ENCODE results near the gene SPR. TPM values are rescaled to one million over a fixed set of nuclear protein-coding genes. Genes with fewer than 3 reads are reported as not detected.

SPR gene
- total and polyA plus RNA-seq, 2 of the 13 experiments (the other 11 are each of a cell fraction or from before 2014, with no cell fraction given): 34.0 to 96.0 TPM

DNA sequence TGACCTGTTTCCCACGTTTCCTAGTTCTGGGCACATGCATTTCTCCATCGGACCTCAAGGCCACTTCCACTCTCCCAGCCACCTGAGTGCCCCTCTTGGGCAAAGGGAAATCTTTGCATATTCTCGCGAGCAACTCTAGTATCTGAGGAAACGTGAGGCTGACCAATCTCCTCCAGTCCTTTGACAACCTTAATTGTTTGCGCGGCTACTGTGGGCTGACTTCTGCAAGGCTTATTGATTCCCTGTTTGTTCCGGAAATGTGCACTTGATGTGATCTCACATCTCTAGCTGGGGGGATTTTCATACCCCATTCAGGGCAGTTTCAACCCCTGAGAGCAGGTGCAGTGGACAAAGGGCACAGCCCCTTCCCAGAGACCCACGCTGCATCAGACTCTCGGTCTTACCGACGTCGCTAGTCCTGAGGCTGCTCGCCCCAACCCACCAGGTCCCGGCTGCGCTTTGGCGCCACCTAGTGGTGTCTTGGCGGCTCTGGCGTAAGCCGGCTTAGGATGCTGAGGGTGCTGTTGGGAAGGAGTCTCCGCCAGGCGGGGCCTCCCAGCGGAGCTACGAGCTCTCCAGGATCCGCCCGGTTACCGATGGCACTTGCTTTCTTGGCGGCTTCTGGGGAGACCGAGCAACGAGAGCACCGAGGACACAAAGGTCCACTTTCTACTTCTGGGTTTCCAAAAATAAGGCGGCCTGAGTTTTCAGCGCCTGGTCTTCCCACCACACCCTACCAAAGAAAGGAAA lies 24.8 kb upstream of the SPR start (continued):
- TF ChIP-seq, protein P1, sequence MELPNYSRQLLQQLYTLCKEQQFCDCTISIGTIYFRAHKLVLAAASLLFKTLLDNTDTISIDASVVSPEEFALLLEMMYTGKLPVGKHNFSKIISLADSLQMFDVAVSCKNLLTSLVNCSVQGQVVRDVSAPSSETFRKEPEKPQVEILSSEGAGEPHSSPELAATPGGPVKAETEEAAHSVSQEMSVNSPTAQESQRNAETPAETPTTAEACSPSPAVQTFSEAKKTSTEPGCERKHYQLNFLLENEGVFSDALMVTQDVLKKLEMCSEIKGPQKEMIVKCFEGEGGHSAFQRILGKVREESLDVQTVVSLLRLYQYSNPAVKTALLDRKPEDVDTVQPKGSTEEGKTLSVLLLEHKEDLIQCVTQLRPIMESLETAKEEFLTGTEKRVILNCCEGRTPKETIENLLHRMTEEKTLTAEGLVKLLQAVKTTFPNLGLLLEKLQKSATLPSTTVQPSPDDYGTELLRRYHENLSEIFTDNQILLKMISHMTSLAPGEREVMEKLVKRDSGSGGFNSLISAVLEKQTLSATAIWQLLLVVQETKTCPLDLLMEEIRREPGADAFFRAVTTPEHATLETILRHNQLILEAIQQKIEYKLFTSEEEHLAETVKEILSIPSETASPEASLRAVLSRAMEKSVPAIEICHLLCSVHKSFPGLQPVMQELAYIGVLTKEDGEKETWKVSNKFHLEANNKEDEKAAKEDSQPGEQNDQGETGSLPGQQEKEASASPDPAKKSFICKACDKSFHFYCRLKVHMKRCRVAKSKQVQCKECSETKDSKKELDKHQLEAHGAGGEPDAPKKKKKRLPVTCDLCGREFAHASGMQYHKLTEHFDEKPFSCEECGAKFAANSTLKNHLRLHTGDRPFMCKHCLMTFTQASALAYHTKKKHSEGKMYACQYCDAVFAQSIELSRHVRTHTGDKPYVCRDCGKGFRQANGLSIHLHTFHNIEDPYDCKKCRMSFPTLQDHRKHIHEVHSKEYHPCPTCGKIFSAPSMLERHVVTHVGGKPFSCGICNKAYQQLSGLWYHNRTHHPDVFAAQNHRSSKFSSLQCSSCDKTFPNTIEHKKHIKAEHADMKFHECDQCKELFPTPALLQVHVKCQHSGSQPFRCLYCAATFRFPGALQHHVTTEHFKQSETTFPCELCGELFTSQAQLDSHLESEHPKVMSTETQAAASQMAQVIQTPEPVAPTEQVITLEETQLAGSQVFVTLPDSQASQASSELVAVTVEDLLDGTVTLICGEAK (IDR thresholded peaks at IDR 0.05): no peak
- TF ChIP-seq, protein P1 (CRISPR knock-in tag; IDR thresholded peaks at IDR 0.05): no peak
- TF ChIP-seq HNRNPL (IDR thresholded peaks at IDR 0.05; ENCODE audit: low read depth, low read length) (no peak), ZNF556 (CRISPR knock-in tag; IDR thresholded peaks at IDR 0.05; ENCODE audit: borderline replicate concordance) (peak; percentile 98), ZNF383 (CRISPR knock-in tag; IDR thresholded peaks at IDR 0.05; ENCODE audit: borderline replicate concordance) (peak; percentile 94; the same call in 1 of the 2 replicates), ZNF460 (CRISPR knock-in tag; IDR thresholded peaks at IDR 0.05; ENCODE audit: borderline replicate concordance) (no peak), ARNTL (CRISPR knock-in tag; IDR thresholded peaks at IDR 0.05) (0 out of 2 replicates have a peak, but pooled peaks have one; percentile 28), KDM5B (CRISPR knock-in tag; IDR thresholded peaks at IDR 0.05; ENCODE audit: borderline replicate concordance) (peak; percentile 94), SAFB2 (CRISPR knock-in tag; IDR thresholded peaks at IDR 0.05; ENCODE audit: borderline replicate concordance, low read depth) (peak; percentile 65; the same call in 1 of the 2 replicates), KAT7 (CRISPR knock-in tag; IDR thresholded peaks at IDR 0.05; ENCODE audit: borderline replicate concordance) (no peak), RELA (CRISPR knock-in tag; IDR thresholded peaks at IDR 0.05) (no peak), NFKBIZ (CRISPR knock-in tag; IDR thresholded peaks at IDR 0.05) (no peak), EP300 (IDR thresholded peaks at IDR 0.05; ENCODE audit: low read depth in 2 of 2, low read length in 2 of 2) (no peak; a peak in 1 of 4 replicates), EP300 (CRISPR knock-in tag; IDR thresholded peaks at IDR 0.05; ENCODE audit: borderline replicate concordance) (no peak), NCOA5 (CRISPR knock-in tag; IDR thresholded peaks at IDR 0.05) (no peak), ZNF577 (CRISPR knock-in tag; IDR thresholded peaks at IDR 0.05; ENCODE audit: borderline replicate concordance, low read depth) (no peak), MAFG (CRISPR knock-in tag; IDR thresholded peaks at IDR 0.05) (no peak), ZNF44 (CRISPR knock-in tag; IDR thresholded peaks at IDR 0.05) (peak; percentile 66; the same call in 1 of the 2 replicates), SALL2 (CRISPR knock-in tag; IDR thresholded peaks at IDR 0.05) (peak; percentile 81; the same call in 1 of the 2 replicates), ZNF768 (CRISPR knock-in tag; IDR thresholded peaks at IDR 0.05) (peak; percentile 57; the same call in 1 of the 2 replicates)
